Erythroblast (primary cell): ENCODE measurements around the gene MCRIP2.

Source experiments
- GATA1 ChIP-seq: IDR thresholded peaks from 2 replicates; pipeline ENCODE4 v1.6.1; 2011; ENCODE audit warnings: low read depth, mild to moderate bottlenecking, control low read depth, low read length, moderate library complexity
- POLR2A ChIP-seq: IDR thresholded peaks from 2 replicates; pipeline ENCODE4 v1.6.1; 2011; ENCODE audit warnings: mild to moderate bottlenecking, low read length

DNA sequence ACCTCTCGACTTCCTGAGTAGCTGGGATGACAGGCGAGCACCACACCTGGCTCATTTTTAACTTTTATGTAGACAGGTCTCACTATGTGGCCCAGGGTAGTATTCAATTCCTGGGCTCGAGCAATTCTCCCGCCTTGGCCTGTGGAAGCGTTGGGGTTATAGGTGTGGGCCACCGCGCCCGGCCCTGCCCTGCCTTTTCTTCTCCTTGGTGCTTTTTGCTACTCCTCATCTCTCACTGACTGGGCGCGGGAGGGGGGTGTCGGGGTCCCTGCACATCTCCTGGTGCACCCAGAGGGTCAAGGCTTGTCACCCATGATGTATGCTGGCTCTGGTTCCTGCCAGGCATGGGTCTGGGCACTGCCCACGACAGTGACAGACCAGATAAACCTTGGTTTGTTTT, 2.9 kb downstream of the MCRIP2 start:
- TF ChIP-seq POLR2A: no peak
- no peak for TF ChIP-seq GATA1
